GM12801 (cell line): ENCODE measurements around the gene PAGE5.

Experiments used
- CTCF ChIP-seq: IDR thresholded peaks from one replicate; pipeline ENCODE4 v1.5.1; 2011; ENCODE audit warnings: control low read depth; ENCODE audit not compliant: insufficient read length; ENCODE audit errors: extremely low read depth

The PAGE5 gene

GRCh38 chrX:55213381-55213780 lies 6.8 kb upstream of the PAGE5 start:
- TF ChIP-seq CTCF, result no peak

- TF ChIP-seq CTCF, result no peak
These were observed 20.7 kb downstream of the PAGE5 start for GRCh38 chrX:55240788-55241340.

GRCh38 chrX:55253528-55253927 lies 33.4 kb downstream of the PAGE5 start:
- TF ChIP-seq CTCF, result no peak

- no peak for TF ChIP-seq CTCF
These were observed 40.7 kb downstream of the PAGE5 start for GRCh38 chrX:55260806-55261205.

- no peak for TF ChIP-seq CTCF
These were observed 44.7 kb downstream of the PAGE5 start, which contains the start of gene PAGE3 for GRCh38 chrX:55264816-55265215. Gene PAGE3 (minus strand): TSS chrX:55264916. CDS start chrX:55263903, 1,013 bp downstream.
